Hematopoietic multipotent progenitor cell treated with erythropoietin and hydrocortisone succinate and interleukin-3 and kit ligand, for 4 days (in vitro differentiated cells): ENCODE measurements around the gene PPP1R14B.
A peak's percentile ranks its signal among the peaks of the same experiment; 100 is the strongest.

Experiments
- DNase-seq: peaks from one replicate; pipeline ENCODE4 v3.0.0-alpha.2; 2015

The PPP1R14B gene

GRCh38 chr11:64229744-64230170 is 17.0 kb downstream of the PPP1R14B start:
- no peak for DNase-seq

- no peak for DNase-seq
Observed at GRCh38 chr11:64229090-64229743, 17.5 kb downstream of the PPP1R14B start.

GRCh38 chr11:64227405-64227956 is 19.3 kb downstream of the PPP1R14B start:
- DNase-seq, result no peak

DNA sequence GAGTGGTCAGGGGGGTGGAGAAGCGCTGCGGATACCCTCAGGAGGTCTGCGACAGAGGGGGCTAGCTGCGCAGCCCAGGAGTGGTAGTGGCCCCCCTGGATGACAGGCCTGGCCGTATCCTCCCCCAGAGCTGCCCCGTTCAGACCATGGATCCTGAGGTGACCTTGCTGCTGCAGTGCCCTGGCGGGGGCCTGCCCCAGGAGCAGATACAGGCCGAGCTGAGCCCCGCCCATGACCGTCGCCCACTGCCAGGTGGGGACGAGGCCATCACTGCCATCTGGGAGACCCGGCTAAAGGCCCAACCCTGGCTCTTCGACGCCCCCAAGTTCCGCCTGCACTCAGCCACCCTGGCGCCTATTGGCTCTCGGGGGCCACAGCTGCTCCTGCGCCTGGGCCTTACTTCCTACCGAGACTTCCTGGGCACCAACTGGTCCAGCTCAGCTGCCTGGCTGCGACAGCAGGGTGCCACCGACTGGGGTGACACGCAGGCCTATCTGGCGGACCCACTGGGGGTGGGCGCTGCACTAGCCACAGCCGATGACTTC is 20.2 kb downstream of the PPP1R14B start:
- DNase-seq, result peak; percentile 88

DNA sequence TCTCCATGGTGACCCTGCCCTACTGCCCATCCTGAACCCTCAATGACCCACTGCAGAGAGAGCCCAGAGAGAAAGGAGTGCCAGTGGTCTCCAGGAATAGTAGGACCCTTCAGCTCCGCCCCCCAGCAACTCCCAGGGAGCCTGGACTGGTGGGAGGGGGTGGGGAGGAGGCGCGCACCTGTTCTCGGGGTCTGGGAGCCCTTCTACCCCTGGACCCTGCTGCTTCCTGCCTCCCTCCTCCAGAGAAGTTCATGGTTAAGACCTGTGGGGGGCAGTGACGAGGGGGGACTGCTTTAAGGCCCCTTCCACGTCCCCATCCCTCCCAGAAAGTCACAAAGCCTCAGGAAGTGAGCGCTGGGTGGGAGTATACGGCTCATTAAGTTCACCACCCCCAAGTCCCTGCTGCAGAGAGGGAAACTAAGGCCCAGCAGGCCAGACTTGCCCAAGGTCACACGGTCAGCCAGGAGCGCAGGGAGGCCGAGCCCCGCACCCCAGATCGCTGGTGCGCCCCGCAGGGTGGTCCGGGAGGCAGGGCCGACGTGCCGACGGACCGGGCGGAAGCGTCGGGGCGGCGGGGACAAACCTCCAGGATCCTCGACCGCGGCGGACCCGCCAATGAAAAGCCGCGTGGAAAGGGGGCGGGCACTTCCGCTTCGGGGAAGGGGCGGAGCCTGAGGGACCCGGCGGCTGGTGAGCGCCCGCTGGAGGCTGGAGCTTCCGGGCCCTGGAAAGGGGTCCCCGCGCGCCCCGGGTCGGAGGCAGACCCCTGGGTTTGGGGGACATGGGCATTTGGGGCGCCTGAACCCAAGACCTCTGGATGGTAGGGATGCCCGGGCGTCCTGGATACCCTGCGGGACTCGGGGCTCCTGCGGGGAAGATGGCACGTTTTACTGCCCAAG is 20.9 kb downstream of the PPP1R14B start, which contains the start of the genes NUDT22 and TRPT1:
Gene NUDT22, plus strand, starts transcription at position 667 of the 899 bp plus-strand sequence. CDS start 379 bp downstream, outside the sequence.
Gene TRPT1, minus strand, starts transcription at position 579 of the 899 bp plus-strand sequence. Its CDS starts 326 bp downstream, at position 253.
- DNase-seq, result peak; percentile 96

GRCh38 chr11:64224891-64225607 is 21.7 kb downstream of the PPP1R14B start:
- peak; percentile 33 for DNase-seq

GRCh38 chr11:64224151-64224890 is 22.4 kb downstream of the PPP1R14B start:
- DNase-seq, result no peak

DNA sequence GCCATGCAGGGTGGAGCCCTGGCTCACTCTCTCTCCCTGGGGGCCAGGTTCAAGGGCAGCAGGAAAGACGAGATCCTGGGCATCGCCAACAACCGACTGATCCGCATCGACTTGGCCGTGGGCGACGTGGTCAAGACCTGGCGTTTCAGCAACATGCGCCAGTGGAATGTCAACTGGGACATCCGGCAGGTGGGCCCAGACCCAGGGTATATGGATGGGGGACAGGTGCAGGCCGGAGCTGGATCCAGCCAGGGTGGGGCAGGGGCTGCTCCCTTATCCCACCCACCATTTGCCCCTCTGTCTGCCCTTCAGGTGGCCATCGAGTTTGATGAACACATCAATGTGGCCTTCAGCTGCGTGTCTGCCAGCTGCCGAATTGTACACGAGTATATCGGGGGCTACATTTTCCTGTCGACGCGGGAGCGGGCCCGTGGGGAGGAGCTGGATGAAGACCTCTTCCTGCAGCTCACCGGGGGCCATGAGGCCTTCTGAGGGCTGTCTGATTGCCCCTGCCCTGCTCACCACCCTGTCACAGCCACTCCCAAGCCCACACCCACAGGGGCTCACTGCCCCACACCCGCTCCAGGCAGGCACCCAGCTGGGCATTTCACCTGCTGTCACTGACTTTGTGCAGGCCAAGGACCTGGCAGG is 23.6 kb downstream of the PPP1R14B start:
- DNase-seq, result no peak

DNA sequence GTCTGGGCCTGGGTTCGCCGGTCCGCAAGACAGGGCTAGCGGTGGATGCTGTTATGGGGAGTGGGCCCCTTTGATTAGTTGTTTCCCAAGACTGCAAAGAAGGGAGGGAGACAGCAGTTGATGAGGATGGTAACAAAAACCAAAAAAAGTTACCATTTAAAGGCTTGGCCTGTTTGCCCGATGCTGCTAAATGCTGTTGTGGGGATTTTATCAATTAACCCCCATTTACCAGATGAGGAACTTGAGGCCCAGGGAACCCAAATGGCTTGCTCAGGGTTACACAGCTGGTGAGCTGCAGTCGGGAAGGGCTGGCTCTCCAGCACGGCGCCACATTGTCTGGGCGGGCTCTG is 24.1 kb downstream of the PPP1R14B start:
- DNase-seq, result no peak

DNA sequence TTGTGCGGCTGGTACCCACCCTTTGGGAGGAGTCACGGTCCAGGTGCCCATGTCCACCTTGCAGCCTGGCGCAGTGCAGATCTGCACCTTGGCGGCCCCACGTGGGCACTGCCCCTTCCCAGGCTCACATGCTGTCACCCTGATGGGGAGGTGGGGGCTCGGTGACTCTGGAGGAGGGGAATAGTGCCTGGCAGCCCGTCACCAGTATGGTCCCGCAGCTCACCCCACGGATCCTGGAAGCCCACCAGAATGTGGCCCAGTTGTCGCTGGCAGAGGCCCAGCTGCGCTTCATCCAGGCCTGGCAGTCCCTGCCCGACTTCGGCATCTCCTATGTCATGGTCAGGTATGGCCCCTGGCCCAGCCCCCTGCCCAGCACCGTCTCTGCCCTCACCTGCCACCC is 25.9 kb downstream of the PPP1R14B start:
- no peak for DNase-seq

DNA sequence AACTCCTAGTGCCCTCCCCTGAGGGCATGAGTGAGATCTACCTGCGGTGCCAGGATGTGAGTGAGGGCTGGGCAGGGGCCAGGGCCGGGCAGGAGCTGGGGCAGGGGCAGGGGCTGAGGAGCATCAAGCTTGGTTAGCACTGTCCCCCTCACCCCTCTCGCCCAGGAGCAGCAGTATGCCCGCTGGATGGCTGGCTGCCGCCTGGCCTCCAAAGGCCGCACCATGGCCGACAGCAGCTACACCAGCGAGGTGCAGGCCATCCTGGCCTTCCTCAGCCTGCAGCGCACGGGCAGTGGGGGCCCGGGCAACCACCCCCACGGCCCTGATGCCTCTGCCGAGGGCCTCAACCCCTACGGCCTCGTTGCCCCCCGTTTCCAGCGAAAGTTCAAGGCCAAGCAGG is 26.5 kb downstream of the PPP1R14B start:
- DNase-seq, result no peak

GRCh38 chr11:64219755-64220154 is 27.0 kb downstream of the PPP1R14B start:
- no peak for DNase-seq

GRCh38 chr11:64219354-64219684 is 27.4 kb downstream of the PPP1R14B start:
- no peak for DNase-seq

- DNase-seq, result no peak
Observed at GRCh38 chr11:64218628-64219353, 28.0 kb downstream of the PPP1R14B start.

DNA sequence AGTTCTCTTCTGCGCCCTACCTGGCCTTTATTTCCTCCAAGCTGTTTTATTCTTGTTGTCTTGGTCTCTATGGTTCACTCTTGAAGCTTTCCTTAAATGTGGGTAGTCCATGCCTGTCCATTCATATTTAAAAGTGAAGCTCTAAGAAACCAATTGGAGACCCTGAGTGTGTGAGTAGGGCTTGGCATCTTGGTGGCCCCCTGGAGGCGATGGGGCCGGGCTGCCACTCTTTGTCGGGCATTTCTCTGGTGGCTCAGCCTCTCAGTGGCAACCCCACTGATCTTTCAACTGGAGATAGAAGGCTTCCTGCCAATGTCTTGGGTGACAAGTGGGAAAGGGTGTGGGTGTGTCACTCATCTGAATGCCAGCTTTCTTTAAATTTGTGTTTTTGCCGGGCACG is 29.9 kb downstream of the PPP1R14B start:
- peak; percentile 61 for DNase-seq

GRCh38 chr11:64211181-64211872 is 35.4 kb downstream of the PPP1R14B start:
- DNase-seq, result no peak

DNA sequence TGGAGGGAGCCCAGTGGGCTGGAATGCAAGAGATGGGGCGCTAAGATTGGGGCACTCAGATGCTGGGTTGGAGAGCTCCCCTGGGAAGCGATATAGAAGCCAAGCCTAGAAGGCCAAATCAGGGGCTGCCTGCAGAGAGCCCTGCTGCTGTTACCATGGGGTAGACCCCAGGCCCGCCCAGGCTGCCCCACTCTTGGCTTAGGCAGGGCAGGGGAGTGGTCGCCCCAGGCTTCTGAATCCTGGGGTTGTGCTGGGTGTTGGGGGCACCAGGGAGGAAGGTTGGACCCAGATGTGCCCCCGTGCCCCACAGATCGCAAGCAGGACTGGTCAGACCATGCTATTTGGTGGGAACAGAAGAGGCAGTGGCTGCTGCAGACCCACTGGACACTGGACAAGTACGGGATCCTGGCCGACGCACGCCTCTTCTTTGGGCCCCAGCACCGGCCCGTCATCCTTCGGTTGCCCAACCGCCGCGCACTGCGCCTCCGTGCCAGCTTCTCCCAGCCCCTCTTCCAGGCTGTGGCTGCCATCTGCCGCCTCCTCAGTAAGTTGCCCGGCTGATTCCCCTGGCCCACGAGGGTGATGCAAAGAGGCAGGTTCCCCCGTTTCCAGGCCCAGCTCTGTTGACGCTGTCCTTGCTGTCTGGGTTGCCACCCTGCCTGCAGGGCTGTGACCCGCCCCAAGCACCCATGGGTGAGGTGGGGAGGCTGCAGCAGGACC is 36.3 kb downstream of the PPP1R14B start:
- DNase-seq, result no peak

GRCh38 chr11:64209563-64209843 is 37.2 kb downstream of the PPP1R14B start:
- no peak for DNase-seq

GRCh38 chr11:64208796-64209562 is 37.8 kb downstream of the PPP1R14B start:
- no peak for DNase-seq
